Erythroblast (primary cell): Measurements from ENCODE around the gene TUBGCP5.

ENCODE experiments used
- GATA1 ChIP-seq: IDR thresholded peaks from 2 replicates; pipeline ENCODE4 v1.6.1; 2011; ENCODE audit warnings: low read depth, mild to moderate bottlenecking, control low read depth, low read length, moderate library complexity
- POLR2A ChIP-seq: IDR thresholded peaks from 2 replicates; pipeline ENCODE4 v1.6.1; 2011; ENCODE audit warnings: mild to moderate bottlenecking, low read length

DNA sequence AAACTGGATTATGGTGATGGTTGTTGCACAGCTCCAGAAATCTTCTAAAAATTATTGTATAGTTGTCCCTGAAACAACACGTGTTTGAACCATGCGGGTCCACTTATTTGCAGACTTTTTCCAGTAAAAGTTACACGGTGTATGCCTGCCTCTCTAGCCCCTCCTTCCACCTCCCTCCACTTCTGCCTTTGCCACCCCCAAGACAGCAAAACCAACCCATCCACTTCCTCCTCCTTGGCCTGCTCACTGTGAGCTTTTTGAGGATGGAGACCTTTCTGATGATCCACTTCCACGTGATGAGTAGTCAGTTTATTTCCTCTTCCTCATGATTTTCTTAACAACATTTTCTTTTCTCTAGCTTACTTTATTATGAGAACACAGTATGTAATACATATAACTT lies 64.6 kb downstream of the TUBGCP5 start:
- TF ChIP-seq POLR2A, result no peak
- no peak for TF ChIP-seq GATA1
